NCI-H524 (cell line): ENCODE measurements around the gene CARHSP1.
"Not testable (repeated sequence)": the region's sequence is repeated elsewhere in the genome, so short reads cannot be mapped to it uniquely, and the experiment has no call there.

Source experiments
- DNase-seq, 2 experiments: peaks; one replicate each; lab custom pipeline; 2025; lab: John Stamatoyannopoulos, UW

Gene CARHSP1

DNA sequence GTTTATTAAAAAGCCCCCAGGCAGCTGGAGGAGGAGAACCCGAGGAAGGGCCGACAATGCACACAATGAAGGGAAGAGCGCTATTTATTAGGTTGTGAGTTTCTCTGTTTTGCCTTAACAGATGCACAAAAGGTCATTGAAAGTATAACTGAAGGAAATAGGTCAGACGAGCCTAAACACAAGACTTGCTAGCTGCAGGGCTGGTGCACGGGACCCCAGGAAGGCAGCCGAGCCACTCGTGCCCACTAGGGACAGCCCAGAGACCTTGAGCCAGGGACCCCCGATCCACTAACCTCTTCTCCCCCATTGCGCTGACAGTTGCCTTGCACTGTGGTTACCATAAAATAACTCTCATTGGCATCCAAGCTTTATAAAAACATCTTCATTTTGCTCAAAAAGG is 24.6 kb upstream of the CARHSP1 start:
- no peak for DNase-seq

DNA sequence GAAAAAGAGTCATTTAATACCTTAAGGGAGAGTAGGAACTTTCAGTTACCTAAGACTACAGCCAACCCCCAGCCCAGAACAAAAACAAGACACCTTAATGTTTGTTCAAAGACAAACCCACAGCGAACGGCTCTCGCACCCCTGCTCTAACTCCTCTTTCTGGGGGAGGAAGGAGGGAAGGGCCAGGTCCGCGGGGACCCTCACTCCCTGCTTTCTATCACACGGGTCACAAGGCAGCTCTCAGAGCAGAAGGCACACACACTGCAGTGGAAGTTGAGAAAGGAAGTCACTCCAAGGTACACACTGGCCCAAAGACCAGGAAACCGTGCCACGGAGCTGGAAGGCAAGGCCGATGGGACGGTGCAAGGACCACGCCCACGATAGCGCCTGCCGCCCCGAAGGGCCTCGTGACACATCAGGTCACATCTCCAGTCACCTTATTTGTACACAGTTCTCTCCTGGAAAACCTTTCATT is 23.3 kb upstream of the CARHSP1 start:
- no peak for DNase-seq

DNA sequence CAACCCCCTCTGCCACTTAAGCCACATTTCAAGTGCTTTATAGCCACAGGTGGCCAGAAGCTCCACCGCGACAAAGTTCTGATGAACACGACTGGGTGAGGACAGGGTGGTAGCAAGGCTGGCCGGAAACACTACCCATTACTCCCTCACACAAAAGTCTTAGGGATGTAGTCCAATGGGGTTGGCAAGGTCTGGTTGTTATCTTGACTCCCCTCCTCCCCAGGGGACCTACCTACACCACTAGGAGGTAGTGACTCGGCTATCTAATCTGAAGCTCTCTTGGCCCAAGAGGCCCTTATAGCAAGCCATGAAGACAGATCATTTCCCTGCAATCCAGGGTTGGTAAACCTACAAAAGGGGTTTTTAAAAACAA is 21.7 kb upstream of the CARHSP1 start:
- no peak for DNase-seq

- no peak for DNase-seq
These were observed 21.2 kb upstream of the CARHSP1 start for GRCh38 chr16:8889893-8890548.

- no peak for DNase-seq
These were observed 20.4 kb upstream of the CARHSP1 start for GRCh38 chr16:8888951-8889892.

DNA sequence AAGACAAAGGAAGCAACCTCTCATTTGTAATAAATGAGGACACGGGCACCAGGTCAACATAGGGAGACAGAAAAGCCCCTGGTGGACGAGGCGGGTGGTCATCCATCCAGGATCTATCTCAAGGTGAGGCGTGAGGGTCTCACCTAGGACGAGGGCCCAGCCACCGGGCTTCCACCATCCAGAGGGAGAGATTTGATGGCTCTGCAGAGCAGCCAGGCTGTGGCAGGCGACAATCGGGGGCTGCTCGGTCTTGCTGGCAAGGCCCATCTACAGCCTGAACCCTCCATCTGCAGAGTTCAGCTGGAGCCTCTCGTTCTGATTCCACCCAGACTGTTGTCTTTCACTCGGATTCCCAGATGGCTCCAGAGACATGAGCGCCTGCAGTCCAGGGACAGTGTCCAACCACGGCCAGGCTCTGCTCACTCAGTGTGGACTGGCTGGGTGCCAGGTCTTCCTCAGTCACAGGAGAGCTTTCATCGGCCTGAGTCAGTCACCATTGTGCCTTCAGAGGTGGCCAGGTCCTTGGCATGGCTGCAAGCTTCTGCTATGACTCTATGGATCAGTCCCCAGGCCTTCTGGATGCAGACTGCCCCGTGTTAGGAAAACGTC is 19.2 kb upstream of the CARHSP1 start:
- DNase-seq = peak in 1 of 2 experiments; percentile 26

DNA sequence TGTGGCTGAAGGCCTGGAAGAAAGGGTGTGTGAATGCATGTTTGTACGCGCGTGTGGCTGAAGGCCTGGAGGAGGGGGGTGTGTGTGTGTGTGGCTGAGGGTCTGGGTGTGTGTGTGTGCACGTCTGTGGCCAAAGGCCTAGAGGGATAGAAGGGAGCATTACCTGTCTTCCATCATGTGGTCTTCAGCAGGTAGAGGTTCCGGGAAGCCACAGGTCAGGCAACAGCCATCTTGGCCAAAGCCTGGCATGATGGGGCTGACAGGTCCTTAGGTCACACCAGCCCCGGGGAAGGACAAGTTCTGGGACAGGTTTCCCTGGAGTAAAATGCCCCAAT is 18.6 kb upstream of the CARHSP1 start:
- no peak for DNase-seq

DNA sequence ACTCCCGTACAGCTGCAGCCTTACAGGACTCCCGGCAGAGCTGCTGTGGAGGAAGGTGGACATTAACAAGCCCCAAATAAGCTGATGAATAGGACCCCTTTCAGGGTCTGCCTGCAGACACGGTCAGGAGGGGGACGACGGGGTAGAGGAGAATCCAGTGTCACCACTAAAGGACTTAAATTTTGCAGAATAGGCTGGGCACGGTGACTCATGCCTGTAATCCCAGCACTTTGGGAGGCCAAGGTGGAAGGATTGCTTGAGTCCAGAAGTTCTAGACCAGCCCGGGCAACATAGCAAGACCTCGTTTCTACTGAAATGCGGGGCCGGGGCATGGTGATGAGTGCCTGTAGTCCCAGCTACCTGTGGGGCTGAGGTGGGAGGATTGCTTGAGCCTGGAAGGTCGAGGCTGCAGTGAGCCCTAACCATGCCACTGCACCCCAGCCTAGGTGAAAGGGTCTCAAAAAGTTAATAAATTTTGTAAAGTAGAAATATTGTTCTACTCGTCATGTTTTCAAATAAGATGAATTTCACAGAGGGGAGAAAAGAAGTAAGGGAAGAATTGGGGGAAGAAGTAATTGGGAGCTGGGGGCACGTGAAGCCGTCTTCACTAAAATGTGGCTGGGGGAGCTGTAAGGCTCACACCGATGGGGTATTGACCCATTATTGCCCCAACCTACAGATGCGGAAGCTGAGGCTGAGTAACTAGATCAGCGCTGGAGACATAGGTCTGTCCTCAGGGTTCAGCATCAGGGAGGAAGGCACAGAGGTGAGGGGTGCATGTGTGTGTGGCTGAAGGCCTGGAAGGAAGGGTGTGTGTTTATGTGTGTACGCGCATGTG is 18.0 kb upstream of the CARHSP1 start:
- no peak for DNase-seq

GRCh38 chr16:8885674-8886592 is 17.1 kb upstream of the CARHSP1 start:
- peak; percentile 72 to 88 for DNase-seq

DNA sequence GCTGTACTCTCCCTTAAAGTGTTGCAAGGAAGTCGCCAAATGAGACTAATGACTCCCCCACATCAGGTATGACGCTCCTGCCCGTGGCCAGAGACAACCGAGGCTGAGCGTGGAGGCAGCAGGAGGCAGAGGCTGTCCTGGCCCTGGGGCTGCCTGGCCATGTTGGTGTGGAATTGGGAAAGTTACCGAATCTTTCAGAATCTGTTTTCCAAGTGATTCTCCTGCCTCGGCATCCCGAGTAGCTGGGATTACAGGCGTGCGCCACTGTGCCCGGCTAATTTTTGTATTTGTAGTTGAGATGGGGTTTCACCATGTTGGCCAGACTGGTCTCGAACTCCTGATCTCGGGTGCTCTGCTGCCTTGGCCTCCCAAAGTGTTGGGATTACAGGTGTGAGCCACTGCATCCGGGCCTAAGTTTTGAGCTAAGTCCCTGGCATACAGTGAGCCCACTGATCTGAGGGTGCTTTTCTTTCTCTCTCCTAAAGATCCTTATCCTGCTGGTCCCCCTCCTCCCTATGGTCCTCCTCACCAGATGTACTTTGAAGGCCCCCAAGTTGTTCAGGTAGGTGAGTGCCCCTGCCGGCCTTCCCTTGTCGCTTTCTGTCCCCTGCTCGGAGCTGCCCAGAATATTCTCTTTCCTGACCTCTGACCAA is 14.0 kb upstream of the CARHSP1 start:
- DNase-seq = no peak

DNA sequence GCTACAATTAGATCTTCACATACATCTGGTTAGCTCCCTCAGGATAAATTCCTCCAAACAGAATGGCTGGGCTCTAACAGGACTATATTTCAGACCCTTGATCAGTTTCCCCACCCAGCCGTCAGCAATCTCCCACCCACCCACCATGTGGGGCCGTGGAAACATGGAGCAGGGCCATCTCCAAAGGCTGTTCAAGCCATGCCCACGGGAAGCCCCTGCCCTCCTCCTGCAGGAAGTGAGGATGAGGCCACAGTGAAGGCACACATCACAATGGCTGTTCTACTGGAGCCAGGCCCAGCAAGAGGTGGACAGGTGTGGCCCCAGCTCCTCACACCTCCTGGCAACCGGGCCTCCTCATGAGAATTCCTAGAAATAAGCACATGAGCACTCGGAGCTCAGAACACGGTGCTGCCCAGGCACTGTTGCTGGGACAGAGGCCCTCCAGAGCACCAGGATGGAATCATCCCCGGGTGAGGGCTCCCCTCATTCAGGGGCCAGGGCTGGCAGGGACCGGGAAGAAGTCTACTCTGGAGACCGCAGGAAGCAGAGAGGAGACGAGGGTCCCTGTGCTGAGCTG is 13.3 kb upstream of the CARHSP1 start, which contains the start of gene LITAFD:
TSS of gene LITAFD (plus strand) at position 311 of the 577 bp plus-strand sequence. CDS start 2,005 bp downstream, outside the sequence.
- no peak for DNase-seq

GRCh38 chr16:8880839-8881510 is 12.2 kb upstream of the CARHSP1 start:
- no peak for DNase-seq

DNA sequence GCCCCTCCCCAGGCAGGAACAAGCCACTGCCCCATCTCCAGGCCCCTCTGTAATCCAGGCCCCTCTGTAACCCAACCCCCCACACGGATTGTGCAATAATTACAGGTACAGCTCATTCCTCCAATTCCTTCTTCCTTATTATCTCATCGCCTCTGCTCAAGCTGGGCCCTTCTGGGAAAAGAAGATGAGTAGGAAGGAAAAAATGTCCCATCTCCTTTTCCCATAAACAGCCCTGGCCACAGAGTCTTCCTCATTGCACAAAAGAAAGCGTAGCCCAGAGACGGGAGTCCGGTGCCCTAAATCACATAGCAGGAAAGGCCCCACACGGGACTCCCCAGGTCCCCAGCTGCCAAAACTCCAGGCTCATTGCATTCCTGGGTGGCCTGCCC is 9.7 kb upstream of the CARHSP1 start:
- no peak for DNase-seq

GRCh38 chr16:8877894-8878522 is 9.2 kb upstream of the CARHSP1 start:
- DNase-seq = no peak

DNA sequence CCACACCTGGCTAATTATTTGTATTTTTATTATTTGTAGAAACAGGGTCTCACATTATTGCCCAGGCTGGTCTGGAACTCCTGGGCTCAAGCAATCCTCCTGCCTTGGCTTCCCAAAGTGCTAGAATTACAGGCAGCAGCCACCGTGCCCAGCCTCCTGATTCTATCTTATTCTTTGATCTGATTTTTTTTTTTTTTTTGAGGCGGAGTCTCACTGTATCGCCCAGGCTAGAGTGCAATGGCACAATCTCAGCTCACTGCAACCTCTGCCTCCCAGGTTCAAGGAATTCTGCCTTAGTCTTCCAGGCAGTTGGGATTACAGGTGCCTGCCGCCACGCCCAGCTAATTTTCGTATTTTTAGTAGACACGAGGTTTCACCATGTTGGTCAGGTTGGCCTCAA is 6.5 kb upstream of the CARHSP1 start:
- DNase-seq = not testable (repeated sequence)

GRCh38 chr16:8874388-8874787 is 5.6 kb upstream of the CARHSP1 start:
- DNase-seq = no peak

DNA sequence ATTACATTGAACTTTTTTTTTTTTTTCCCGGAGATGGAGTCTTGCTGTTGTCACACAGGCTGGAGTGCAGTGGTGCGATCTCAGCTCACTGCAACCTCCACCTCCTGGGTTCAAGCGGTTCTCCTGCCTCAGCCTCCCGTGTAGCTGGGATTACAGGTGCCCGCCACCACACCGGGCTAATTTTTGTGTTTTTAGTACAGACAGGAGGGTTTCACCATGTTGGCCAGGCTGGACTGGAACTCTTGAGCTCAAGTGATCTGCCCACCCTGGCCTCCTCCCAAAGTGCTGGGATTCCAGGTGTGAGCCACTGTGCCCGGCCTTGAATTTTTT is 5.0 kb upstream of the CARHSP1 start:
- DNase-seq = not testable (repeated sequence)

DNA sequence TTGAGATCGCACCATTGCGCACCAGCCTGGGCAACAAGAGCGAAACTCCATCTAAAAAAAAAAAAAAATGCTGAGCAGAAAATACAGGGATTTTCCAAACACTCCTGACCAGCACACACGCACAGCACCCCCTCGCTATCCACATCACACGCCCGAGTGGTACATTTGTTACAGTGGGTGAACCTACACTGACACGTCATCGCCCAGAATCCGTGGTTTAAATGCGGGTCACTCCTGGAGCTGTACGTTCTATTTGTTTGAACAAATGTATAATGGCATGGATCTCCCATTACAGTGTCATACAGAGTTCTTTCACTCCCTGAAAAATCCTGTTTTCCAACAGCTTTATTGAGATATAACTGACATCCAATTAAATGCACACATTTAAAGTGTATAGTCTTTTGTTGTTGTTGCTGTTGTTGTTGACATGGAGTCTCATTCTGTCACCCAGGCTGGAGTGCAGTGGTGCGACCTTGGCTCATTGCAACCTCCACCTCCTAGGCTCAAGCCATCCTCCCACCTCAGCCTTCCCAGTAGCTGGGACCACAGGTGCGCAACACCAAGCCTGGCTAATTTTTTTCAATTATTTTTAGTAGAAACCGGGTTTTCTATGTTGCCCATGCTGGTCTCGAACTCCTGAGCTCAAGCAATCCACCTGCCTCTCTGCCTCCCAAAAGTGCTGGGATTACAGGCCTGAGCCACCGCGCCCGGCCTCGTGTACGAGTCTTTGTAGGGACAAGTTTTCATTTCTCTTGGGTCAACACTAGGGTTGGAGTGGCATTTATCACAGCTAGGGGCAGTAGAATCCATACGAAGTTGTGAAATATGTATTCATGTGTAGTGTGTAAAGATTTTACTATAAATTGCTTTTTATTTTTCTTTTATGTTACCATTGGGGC is 4.4 kb upstream of the CARHSP1 start:
- peak in 1 of 2 experiments; percentile 30 for DNase-seq
